IPS-18c (cell line): ENCODE data around the gene MCUB.

Experiments used
- H3K4me3 ChIP-seq: 2 replicates; pipeline ENCODE4 v1.7.0; 2013; ENCODE audit warnings: low read depth, mild to moderate bottlenecking, low read length, moderate library complexity; ENCODE audit not compliant: insufficient read depth
- H3K9me3 ChIP-seq: one replicate; pipeline ENCODE4 v1.6.1; 2013; ENCODE audit warnings: mild to moderate bottlenecking, low read length, moderate library complexity; ENCODE audit not compliant: control insufficient read depth, insufficient read depth

The MCUB gene

GRCh38 chr4:109609431-109609830, 49.4 kb downstream of the MCUB start:
- Histone ChIP-seq H3K4me3 (no peak overlapping the region), H3K9me3 (no peaks in the 10 kb centered on the region)

- no peaks in the 10 kb centered on the region for H3K9me3 ChIP-seq
These were observed 50.4 kb downstream of the MCUB start for GRCh38 chr4:109610489-109610888.

GRCh38 chr4:109611045-109611646, 51.1 kb downstream of the MCUB start:
- Histone ChIP-seq H3K9me3 (no peaks in the 10 kb centered on the region), H3K4me3 (no peak overlapping the region)

More at GRCh38 chr4:109610489-109610888, 50.4 kb downstream of the MCUB start:
- H3K4me3 ChIP-seq = no peak overlapping the region

- no peak overlapping the region for H3K4me3 ChIP-seq
- H3K9me3 ChIP-seq = no peaks in the 10 kb centered on the region
These were observed 54.0 kb downstream of the MCUB start for GRCh38 chr4:109614015-109614414.

- no peaks in the 10 kb centered on the region for H3K9me3 ChIP-seq
- no peak overlapping the region for H3K4me3 ChIP-seq
These were observed 54.4 kb downstream of the MCUB start for GRCh38 chr4:109614466-109614865.

GRCh38 chr4:109615742-109616141, 55.7 kb downstream of the MCUB start:
- H3K4me3 ChIP-seq = no peak overlapping the region

GRCh38 chr4:109616243-109616642, 56.2 kb downstream of the MCUB start:
- H3K9me3 ChIP-seq = no peaks in the 10 kb centered on the region
- no peak overlapping the region for H3K4me3 ChIP-seq

More at GRCh38 chr4:109615742-109616141, 55.7 kb downstream of the MCUB start:
- no peaks in the 10 kb centered on the region for H3K9me3 ChIP-seq

GRCh38 chr4:109622626-109623025, 62.6 kb downstream of the MCUB start:
- no peaks in the 10 kb centered on the region for H3K9me3 ChIP-seq
- no peak overlapping the region for H3K4me3 ChIP-seq

GRCh38 chr4:109624536-109624935, 64.5 kb downstream of the MCUB start:
- Histone ChIP-seq H3K4me3 (no peak overlapping the region), H3K9me3 (no peaks in the 10 kb centered on the region)

GRCh38 chr4:109627361-109627760, 67.3 kb downstream of the MCUB start:
- H3K4me3 ChIP-seq = no peak overlapping the region
- H3K9me3 ChIP-seq = no peaks in the 10 kb centered on the region

- no peaks in the 10 kb centered on the region for H3K9me3 ChIP-seq
- no peak overlapping the region for H3K4me3 ChIP-seq
These were observed 69.7 kb downstream of the MCUB start for GRCh38 chr4:109629775-109630174.

- Histone ChIP-seq H3K4me3 (no peak overlapping the region), H3K9me3 (no peaks in the 10 kb centered on the region)
These were observed 71.6 kb downstream of the MCUB start for GRCh38 chr4:109631532-109632108.

GRCh38 chr4:109640644-109641043, 80.6 kb downstream of the MCUB start:
- Histone ChIP-seq H3K9me3 (no peaks in the 10 kb centered on the region), H3K4me3 (no peak overlapping the region)

GRCh38 chr4:109645874-109646710, 86.0 kb downstream of the MCUB start:
- Histone ChIP-seq H3K9me3 (no peaks in the 10 kb centered on the region), H3K4me3 (no peak overlapping the region)

GRCh38 chr4:109648266-109648996, 88.4 kb downstream of the MCUB start:
- Histone ChIP-seq H3K4me3 (no peak overlapping the region), H3K9me3 (no peaks in the 10 kb centered on the region)

- Histone ChIP-seq H3K4me3 (no peak overlapping the region), H3K9me3 (no peaks in the 10 kb centered on the region)
These were observed 89.0 kb downstream of the MCUB start for GRCh38 chr4:109648997-109649575.

GRCh38 chr4:109649872-109650271, 89.8 kb downstream of the MCUB start:
- Histone ChIP-seq H3K9me3 (no peaks in the 10 kb centered on the region), H3K4me3 (no peak overlapping the region)
